HEK293 (cell line): ENCODE measurements around the gene GNAZ.
"Not testable (repeated sequence)": the region's sequence is repeated elsewhere in the genome, so short reads cannot be mapped to it uniquely, and the experiment has no call there.

Experiments used
- CTCF ChIA-PET: fragments of 350-600 bp; formaldehyde crosslinking; extraction: SDS; loops from one replicate; lab custom pipeline; 2021; ENCODE audit warnings: antibody characterized with exemption; lab: Yijun Ruan, JAX
- POLR2A ChIA-PET: fragments of 300-600 bp; formaldehyde crosslinking; extraction: SDS; loops from one replicate; lab custom pipeline; 2020; ENCODE audit warnings: antibody characterized with exemption, inconsistent platforms; lab: Yijun Ruan, JAX
- H3K27ac ChIP-seq: fragments of 200-500 bp; sonication (Bioruptor generic); 2 replicates; pipeline ENCODE4 v1.5.1; 2014; ENCODE audit warnings: low read depth, low read length, control low read depth, inconsistent platforms; ENCODE audit errors: extremely low read depth
- H3K36me3 ChIP-seq, 2 experiments: fragments of 200-500 bp in 1 of 2; sonication (Bioruptor generic) in 1 of 2; 1 replicate in 1 of 2; 2 replicates in 1 of 2; pipeline ENCODE4 v1.5.1; 2014 to 2017; ENCODE audit warnings: inconsistent platforms in 2 of 2, low read length in 2 of 2; ENCODE audit not compliant: control insufficient read depth in 2 of 2, insufficient read depth in 1 of 2
- H3K4me1 ChIP-seq: fragments of 200-500 bp; sonication (Bioruptor generic); 2 replicates; pipeline ENCODE4 v1.5.1; 2014; ENCODE audit warnings: mild to moderate bottlenecking, low read length, inconsistent platforms; ENCODE audit not compliant: control insufficient read depth, insufficient read depth
- H3K4me3 ChIP-seq: 2 replicates; pipeline ENCODE4 v1.5.1; 2011; ENCODE audit warnings: low read depth, mild to moderate bottlenecking, control low read depth, low read length, moderate library complexity
- H3K9me3 ChIP-seq: fragments of 200-500 bp; sonication (Bioruptor generic); 2 replicates; pipeline ENCODE4 v1.5.1; 2014; ENCODE audit warnings: low read depth, low read length, inconsistent platforms; ENCODE audit not compliant: control insufficient read depth, insufficient read depth
- BCL11A ChIP-seq: fragments of 450-650 bp; formaldehyde crosslinking; IDR thresholded peaks from 2 replicates; pipeline ENCODE4 v1.5.1; 2016; ENCODE audit warnings: low read depth, missing biosample characterization, missing genetic modification characterization
- IKZF3 ChIP-seq: fragments of 450-650 bp; IDR thresholded peaks from 2 replicates; pipeline ENCODE4 v1.5.0; 2018; ENCODE audit warnings: missing biosample characterization, mild to moderate bottlenecking, missing genetic modification characterization, moderate library complexity
- ZBTB1 ChIP-seq: fragments of 450-650 bp; formaldehyde crosslinking; IDR thresholded peaks from 2 replicates; pipeline ENCODE4 v1.5.1; 2016; ENCODE audit warnings: missing biosample characterization, missing genetic modification characterization
- ZBTB48 ChIP-seq: fragments of 450-650 bp; formaldehyde crosslinking; IDR thresholded peaks from 2 replicates; pipeline ENCODE4 v1.5.1; 2016; ENCODE audit warnings: missing biosample characterization, missing genetic modification characterization
- ZBTB8A ChIP-seq: fragments of 450-650 bp; formaldehyde crosslinking; IDR thresholded peaks from 2 replicates; pipeline ENCODE4 v1.5.1; 2016; ENCODE audit warnings: missing biosample characterization, missing genetic modification characterization
- ZNF132 ChIP-seq: fragments of 450-650 bp; formaldehyde crosslinking; IDR thresholded peaks from 2 replicates; pipeline ENCODE4 v1.5.1; 2017; ENCODE audit warnings: missing biosample characterization, missing genetic modification characterization, borderline replicate concordance
- ZNF146 ChIP-seq: fragments of 450-650 bp; formaldehyde crosslinking; IDR thresholded peaks from 2 replicates; pipeline ENCODE4 v1.5.1; 2016; ENCODE audit warnings: missing biosample characterization, missing genetic modification characterization
- ZNF16 ChIP-seq: fragments of 450-650 bp; formaldehyde crosslinking; IDR thresholded peaks from 2 replicates; pipeline ENCODE4 v1.5.1; 2016; ENCODE audit warnings: low read depth, missing biosample characterization, missing genetic modification characterization
- ZNF239 ChIP-seq: fragments of 450-650 bp; formaldehyde crosslinking; IDR thresholded peaks from 2 replicates; pipeline ENCODE4 v1.5.1; 2016; ENCODE audit warnings: missing biosample characterization, missing genetic modification characterization
- ZNF48 ChIP-seq: fragments of 450-650 bp; formaldehyde crosslinking; IDR thresholded peaks from 2 replicates; pipeline ENCODE4 v1.5.1; 2016; ENCODE audit warnings: missing biosample characterization, missing genetic modification characterization
- ZNF501 ChIP-seq: fragments of 450-650 bp; formaldehyde crosslinking; IDR thresholded peaks from 2 replicates; pipeline ENCODE4 v1.5.1; 2016; ENCODE audit warnings: missing biosample characterization, missing genetic modification characterization
- ZNF530 ChIP-seq: fragments of 450-650 bp; formaldehyde crosslinking; IDR thresholded peaks from 2 replicates; pipeline ENCODE4 v1.5.1; 2016; ENCODE audit warnings: low read depth, missing biosample characterization, missing genetic modification characterization
- ZNF558 ChIP-seq: fragments of 450-650 bp; formaldehyde crosslinking; IDR thresholded peaks from 2 replicates; pipeline ENCODE4 v1.5.1; 2016; ENCODE audit warnings: missing biosample characterization, missing genetic modification characterization
- ZNF580 ChIP-seq: fragments of 450-650 bp; formaldehyde crosslinking; IDR thresholded peaks from 2 replicates; pipeline ENCODE4 v1.5.1; 2016; ENCODE audit warnings: missing biosample characterization, missing genetic modification characterization
- ZNF585B ChIP-seq: fragments of 450-650 bp; formaldehyde crosslinking; IDR thresholded peaks from 2 replicates; pipeline ENCODE4 v1.5.1; 2016; ENCODE audit warnings: missing biosample characterization, missing genetic modification characterization
- ZNF610 ChIP-seq: fragments of 450-650 bp; formaldehyde crosslinking; IDR thresholded peaks from 2 replicates; pipeline ENCODE4 v1.5.1; 2016; ENCODE audit warnings: missing biosample characterization, missing genetic modification characterization, borderline replicate concordance
- ZNF76 ChIP-seq: fragments of 450-650 bp; formaldehyde crosslinking; IDR thresholded peaks from 2 replicates; pipeline ENCODE4; 2016; ENCODE audit warnings: low read depth, missing biosample characterization, missing genetic modification characterization, borderline replicate concordance
- ZNF785 ChIP-seq: fragments of 450-650 bp; formaldehyde crosslinking; IDR thresholded peaks from 2 replicates; pipeline ENCODE4 v1.5.1; 2016; ENCODE audit warnings: missing biosample characterization, missing genetic modification characterization
- TF ChIP-seq, protein P1 (sequence below): fragments of 450-650 bp; formaldehyde crosslinking; IDR thresholded peaks from 2 replicates; pipeline ENCODE4 v1.5.1; 2016; ENCODE audit warnings: missing biosample characterization, missing genetic modification characterization
- TF ChIP-seq, protein P2 (sequence below): fragments of 450-650 bp; formaldehyde crosslinking; IDR thresholded peaks from 2 replicates; pipeline ENCODE4; 2016; ENCODE audit warnings: missing biosample characterization, missing genetic modification characterization
- TF ChIP-seq, protein P3 (sequence below): fragments of 450-650 bp; formaldehyde crosslinking; IDR thresholded peaks from 2 replicates; pipeline ENCODE4 v1.5.1; 2016; ENCODE audit warnings: missing biosample characterization, missing genetic modification characterization
- TF ChIP-seq, protein P4 (sequence below): fragments of 450-650 bp; formaldehyde crosslinking; conservative IDR thresholded peaks from 2 replicates; pipeline ENCODE4 v1.5.1; 2016; ENCODE audit warnings: low read depth, missing biosample characterization, missing genetic modification characterization

GNAZ gene

GRCh38 chr22:23021660-23022353 is 48.5 kb upstream of the GNAZ start:
- H3K27ac ChIP-seq, H3K4me3 ChIP-seq, H3K9me3 ChIP-seq, H3K4me1 ChIP-seq, POLR2A ChIA-PET, H3K36me3 ChIP-seq: not testable (repeated sequence)
- TF ChIP-seq ZNF580 (tag by site-specific recombination) (0 out of 2 replicates have a peak, but pooled peaks have one; percentile 52), ZNF146 (tag by site-specific recombination) (peak; percentile 86)
- TF ChIP-seq, protein P1, sequence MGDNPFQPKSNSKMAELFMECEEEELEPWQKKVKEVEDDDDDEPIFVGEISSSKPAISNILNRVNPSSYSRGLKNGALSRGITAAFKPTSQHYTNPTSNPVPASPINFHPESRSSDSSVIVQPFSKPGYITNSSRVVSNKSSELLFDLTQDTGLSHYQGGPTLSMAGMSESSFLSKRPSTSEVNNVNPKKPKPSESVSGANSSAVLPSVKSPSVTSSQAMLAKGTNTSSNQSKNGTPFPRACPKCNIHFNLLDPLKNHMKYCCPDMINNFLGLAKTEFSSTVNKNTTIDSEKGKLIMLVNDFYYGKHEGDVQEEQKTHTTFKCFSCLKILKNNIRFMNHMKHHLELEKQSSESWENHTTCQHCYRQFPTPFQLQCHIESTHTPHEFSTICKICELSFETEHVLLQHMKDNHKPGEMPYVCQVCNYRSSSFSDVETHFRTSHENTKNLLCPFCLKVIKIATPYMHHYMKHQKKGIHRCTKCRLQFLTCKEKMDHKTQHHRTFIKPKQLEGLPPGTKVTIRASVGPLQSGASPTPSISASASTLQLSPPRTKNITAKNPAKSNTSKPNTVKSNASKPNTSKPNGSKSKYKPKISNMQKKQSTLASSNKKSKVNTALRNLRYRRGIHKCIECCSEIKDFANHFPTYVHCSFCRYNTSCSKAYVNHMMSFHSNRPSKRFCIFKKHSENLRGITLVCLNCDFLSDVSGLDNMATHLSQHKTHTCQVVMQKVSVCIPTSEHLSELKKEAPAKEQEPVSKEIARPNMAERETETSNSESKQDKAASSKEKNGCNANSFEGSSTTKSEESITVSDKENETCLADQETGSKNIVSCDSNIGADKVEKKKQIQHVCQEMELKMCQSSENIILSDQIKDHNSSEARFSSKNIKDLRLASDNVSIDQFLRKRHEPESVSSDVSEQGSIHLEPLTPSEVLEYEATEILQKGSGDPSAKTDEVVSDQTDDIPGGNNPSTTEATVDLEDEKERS (tag by site-specific recombination), result peak; percentile 31; the same call in 1 of the 2 replicates
- CTCF ChIA-PET, result interaction anchor here (0.5 kb wide), 1 partner anchor 56 kb away, joined by 3 read pairs; no protein-coding TSS in a partner anchor

DNA sequence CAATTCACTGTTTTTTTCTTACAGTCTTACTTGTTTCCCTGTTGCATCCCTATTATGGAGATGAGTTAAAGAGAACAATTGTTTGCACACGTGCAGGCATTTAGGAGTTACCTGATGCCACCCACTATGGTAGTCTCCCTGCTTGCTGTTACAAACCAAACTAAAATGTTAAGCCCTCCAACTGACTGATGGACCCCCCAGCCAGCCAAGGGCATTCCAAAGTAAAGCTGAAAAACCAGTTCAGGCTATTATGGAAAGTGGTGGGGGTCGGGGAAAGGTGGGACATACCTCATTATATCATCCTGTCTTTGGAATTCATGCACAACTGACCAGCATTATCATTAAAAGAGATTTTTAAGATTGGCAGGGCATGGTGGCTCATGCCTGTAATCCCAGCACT is 47.0 kb upstream of the GNAZ start:
- Histone ChIP-seq H3K36me3 (no peaks in the 10 kb centered on the region), H3K9me3 (no peaks in the 10 kb centered on the region), H3K27ac (no peak overlapping the region), H3K4me1 (no peaks in the 10 kb centered on the region), H3K4me3 (no peak overlapping the region)
- TF ChIP-seq ZBTB1 (tag by site-specific recombination) (no peak), IKZF3 (tag by site-specific recombination) (no peak), ZNF785 (tag by site-specific recombination) (no peak), ZNF501 (tag by site-specific recombination) (no peak), ZNF132 (tag by site-specific recombination) (no peak), ZNF239 (tag by site-specific recombination) (no peak), ZNF558 (tag by site-specific recombination) (no peak), BCL11A (tag by site-specific recombination) (no peak), ZBTB48 (tag by site-specific recombination) (no peak), ZNF585B (no peak), ZNF76 (no peak), ZBTB8A (tag by site-specific recombination) (no peak), ZNF610 (tag by site-specific recombination) (no peak), ZNF146 (tag by site-specific recombination) (no peak), ZNF16 (no peak), ZNF48 (no peak), ZNF530 (no peak)
- TF ChIP-seq, protein P2, sequence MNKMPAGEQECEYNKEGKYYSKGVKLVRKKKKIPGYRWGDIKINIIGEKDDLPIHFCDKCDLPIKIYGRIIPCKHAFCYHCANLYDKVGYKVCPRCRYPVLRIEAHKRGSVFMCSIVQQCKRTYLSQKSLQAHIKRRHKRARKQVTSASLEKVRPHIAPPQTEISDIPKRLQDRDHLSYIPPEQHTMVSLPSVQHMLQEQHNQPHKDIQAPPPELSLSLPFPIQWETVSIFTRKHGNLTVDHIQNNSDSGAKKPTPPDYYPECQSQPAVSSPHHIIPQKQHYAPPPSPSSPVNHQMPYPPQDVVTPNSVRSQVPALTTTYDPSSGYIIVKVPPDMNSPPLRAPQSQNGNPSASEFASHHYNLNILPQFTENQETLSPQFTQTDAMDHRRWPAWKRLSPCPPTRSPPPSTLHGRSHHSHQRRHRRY, result no peak
- TF ChIP-seq, protein P3, sequence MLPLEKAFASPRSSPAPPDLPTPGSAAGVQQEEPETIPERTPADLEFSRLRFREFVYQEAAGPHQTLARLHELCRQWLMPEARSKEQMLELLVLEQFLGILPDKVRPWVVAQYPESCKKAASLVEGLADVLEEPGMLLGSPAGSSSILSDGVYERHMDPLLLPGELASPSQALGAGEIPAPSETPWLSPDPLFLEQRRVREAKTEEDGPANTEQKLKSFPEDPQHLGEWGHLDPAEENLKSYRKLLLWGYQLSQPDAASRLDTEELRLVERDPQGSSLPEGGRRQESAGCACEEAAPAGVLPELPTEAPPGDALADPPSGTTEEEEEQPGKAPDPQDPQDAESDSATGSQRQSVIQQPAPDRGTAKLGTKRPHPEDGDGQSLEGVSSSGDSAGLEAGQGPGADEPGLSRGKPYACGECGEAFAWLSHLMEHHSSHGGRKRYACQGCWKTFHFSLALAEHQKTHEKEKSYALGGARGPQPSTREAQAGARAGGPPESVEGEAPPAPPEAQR (tag by site-specific recombination), result no peak
- TF ChIP-seq, protein P4, sequence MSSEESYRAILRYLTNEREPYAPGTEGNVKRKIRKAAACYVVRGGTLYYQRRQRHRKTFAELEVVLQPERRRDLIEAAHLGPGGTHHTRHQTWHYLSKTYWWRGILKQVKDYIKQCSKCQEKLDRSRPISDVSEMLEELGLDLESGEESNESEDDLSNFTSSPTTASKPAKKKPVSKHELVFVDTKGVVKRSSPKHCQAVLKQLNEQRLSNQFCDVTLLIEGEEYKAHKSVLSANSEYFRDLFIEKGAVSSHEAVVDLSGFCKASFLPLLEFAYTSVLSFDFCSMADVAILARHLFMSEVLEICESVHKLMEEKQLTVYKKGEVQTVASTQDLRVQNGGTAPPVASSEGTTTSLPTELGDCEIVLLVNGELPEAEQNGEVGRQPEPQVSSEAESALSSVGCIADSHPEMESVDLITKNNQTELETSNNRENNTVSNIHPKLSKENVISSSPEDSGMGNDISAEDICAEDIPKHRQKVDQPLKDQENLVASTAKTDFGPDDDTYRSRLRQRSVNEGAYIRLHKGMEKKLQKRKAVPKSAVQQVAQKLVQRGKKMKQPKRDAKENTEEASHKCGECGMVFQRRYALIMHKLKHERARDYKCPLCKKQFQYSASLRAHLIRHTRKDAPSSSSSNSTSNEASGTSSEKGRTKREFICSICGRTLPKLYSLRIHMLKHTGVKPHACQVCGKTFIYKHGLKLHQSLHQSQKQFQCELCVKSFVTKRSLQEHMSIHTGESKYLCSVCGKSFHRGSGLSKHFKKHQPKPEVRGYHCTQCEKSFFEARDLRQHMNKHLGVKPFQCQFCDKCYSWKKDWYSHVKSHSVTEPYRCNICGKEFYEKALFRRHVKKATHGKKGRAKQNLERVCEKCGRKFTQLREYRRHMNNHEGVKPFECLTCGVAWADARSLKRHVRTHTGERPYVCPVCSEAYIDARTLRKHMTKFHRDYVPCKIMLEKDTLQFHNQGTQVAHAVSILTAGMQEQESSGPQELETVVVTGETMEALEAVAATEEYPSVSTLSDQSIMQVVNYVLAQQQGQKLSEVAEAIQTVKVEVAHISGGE (tag by site-specific recombination), result no peak
- POLR2A ChIA-PET, result no interaction called here
- CTCF ChIA-PET, result interaction anchor here (0.6 kb wide), 2 partner anchors 41 to 593 kb away, joined by 3 to 4 read pairs; no protein-coding TSS in a partner anchor
